HFF-Myc (cell line): Measurements from ENCODE around the gene SKIC3.

Source experiments
- DNase-seq: peaks from one replicate; pipeline ENCODE4 v3.0.0-alpha.2; 2011; ENCODE audit warnings: low read depth; ENCODE audit errors: extremely low read depth
- H3K4me3 ChIP-seq: replicated peaks from 2 replicates; pipeline ENCODE4 v1.5.1; 2011; ENCODE audit warnings: low read depth, mild to moderate bottlenecking, control low read depth, low read length
- TF ChIP-seq, protein P1 (sequence below): IDR thresholded peaks from 2 replicates; pipeline ENCODE4 v1.5.1; 2012; ENCODE audit warnings: mild to moderate bottlenecking, low read depth, low read length, control low read depth; ENCODE audit errors: missing control alignments

The SKIC3 gene

DNA sequence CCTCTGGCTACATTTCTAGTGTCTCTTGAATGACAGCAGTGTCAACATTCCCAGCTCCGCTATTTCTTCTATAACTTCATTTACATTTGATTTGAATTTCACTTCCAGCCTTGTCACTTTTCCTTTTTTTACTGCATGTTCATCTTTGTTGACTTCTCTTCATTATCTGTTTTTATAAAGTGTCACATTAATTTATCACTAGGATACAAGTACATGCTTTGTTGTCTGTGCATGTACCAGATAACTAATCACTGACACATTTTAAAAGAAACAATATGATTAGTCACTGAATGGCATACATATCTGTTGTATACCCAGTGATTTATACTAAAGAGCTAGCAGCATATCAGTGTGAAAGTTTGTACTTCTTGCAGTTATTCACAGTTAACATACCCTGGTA is 29.2 kb upstream of the SKIC3 start:
- no peak overlapping the region for H3K4me3 ChIP-seq
- TF ChIP-seq, protein P1, sequence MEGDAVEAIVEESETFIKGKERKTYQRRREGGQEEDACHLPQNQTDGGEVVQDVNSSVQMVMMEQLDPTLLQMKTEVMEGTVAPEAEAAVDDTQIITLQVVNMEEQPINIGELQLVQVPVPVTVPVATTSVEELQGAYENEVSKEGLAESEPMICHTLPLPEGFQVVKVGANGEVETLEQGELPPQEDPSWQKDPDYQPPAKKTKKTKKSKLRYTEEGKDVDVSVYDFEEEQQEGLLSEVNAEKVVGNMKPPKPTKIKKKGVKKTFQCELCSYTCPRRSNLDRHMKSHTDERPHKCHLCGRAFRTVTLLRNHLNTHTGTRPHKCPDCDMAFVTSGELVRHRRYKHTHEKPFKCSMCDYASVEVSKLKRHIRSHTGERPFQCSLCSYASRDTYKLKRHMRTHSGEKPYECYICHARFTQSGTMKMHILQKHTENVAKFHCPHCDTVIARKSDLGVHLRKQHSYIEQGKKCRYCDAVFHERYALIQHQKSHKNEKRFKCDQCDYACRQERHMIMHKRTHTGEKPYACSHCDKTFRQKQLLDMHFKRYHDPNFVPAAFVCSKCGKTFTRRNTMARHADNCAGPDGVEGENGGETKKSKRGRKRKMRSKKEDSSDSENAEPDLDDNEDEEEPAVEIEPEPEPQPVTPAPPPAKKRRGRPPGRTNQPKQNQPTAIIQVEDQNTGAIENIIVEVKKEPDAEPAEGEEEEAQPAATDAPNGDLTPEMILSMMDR: no peak
- no peak for DNase-seq

DNA sequence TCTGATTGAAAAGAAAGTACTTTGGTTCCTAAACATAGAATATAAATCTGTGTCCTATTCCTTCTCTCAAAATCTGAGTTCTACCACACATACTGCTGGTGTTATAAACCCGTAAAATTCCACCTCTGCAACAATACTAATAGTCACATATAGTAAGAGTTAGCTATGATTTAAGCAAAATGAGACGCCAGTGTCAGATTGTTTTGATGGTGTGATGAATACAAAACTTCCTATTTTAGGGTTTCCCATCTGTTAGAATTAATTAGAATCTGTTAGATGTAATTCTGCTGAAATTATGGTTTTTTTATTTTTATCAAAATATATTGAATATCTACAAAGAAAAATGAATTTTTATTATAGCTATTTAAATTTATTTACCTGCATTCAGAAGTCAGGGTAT is 26.8 kb upstream of the SKIC3 start:
- no peak overlapping the region for H3K4me3 ChIP-seq
- TF ChIP-seq, protein P1: no peak
- DNase-seq: no peak

DNA sequence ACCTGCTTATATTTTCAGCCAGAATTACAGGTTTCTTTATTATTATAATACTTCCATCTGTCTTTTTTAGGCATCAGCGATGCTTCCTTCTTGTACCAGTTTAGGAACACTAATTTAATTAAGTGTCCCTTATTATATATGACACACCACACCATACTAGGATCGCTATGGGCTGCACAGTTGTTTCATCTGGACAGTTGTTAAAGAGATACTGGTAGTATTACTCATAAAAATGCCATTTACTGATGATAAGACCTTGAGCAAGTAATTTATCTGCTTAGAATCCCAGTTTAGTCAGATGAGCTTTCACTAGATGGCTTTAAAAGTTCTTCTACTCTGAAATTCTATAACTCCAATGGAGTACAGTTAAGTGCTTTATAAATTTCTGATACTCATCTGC is 17.2 kb upstream of the SKIC3 start:
- TF ChIP-seq, protein P1: no peak
- no peak for DNase-seq
- H3K4me3 ChIP-seq: no peak overlapping the region

DNA sequence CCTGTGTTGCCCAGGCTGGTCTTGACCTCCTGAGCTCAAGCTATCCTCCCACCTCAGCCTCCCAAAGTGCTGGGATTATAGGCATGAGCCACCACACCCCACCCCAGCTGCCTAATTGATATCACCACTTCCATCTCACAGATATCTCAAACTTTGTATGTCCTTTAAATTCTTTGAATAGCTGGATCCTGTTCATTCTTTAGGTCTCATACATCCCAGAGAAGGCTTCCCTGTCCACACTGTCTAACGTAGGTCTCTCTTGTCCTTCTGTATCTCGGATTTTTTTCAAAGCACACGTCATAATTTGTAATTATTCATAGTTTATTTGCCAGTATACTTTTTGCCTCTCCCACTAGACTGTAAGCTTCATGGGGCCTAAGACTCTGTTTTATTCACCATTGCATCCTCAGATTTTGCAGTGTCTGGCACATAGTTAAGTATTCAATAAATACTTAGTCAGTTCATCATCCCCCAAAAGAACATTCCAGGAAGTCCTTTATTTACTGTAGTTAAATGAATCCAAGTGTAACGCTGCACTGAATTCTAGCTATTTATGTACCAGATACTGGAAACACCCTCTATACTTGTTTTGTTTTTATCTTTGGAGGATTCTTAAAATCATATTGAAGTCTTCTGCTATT is 10.6 kb upstream of the SKIC3 start:
- TF ChIP-seq, protein P1: no peak
- no peak overlapping the region for H3K4me3 ChIP-seq

DNA sequence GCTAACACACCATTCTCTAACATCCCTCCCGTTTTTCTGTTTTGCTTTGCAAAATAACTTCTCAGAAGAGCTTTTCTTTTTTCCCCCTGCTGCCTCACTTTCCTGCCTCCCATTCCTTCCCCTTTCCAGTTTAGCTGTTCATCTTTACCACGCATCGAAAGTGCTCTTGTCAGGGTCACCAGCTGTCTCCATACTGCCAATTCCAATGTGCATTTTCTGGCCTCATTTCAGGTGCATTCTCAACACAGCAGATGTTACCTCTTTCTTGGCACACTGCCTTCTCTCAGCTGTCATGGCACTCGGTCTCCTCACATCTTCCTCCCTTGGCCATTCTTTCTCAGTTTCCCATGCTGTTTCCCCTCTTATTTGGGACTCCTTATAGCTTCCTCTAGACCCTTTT is 9.7 kb upstream of the SKIC3 start:
- no peak overlapping the region for H3K4me3 ChIP-seq
- DNase-seq: no peak
- TF ChIP-seq, protein P1: no peak

More for the DNA sequence above, 10.6 kb upstream of the SKIC3 start:
- DNase-seq: no peak

DNA sequence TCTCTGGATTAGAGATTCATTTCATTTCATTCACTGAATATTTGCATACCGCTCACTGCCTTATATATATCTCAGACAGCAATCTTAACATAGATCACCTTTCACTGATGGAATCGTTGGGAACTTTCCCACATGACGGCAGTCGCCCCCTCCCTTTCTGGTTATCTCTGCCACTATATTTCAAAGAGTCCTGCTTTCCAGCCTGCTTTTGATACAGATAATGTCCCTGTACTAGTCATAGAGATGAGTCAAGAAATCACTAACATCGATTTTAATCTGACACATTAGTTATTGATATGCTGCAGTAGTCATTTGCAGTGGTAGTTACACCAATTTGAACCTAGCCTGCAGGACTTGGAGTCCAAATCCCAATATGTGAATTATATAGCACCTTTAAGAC is 8.6 kb upstream of the SKIC3 start:
- DNase-seq: no peak
- TF ChIP-seq, protein P1: no peak
- H3K4me3 ChIP-seq: no peak overlapping the region

DNA sequence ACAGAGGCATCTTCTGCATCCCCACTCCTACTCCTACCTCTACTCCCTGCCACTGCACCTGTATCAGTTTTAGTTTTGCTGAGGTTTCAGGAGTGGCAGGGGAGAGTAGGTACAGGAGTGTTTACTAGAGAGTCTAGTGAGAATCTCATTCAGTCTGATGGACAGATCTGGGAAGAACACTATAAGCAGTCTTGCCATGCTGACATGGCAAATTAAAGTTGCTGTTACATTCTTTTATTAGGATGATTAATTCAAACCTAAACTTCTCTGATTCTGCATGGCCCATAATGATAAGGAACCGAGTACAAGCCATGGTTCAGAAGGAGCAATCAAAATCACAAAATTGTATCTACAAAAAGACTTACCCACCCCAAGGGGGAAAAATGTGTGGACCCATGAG is 7.5 kb upstream of the SKIC3 start:
- DNase-seq: no peak
- TF ChIP-seq, protein P1: no peak
- no peak overlapping the region for H3K4me3 ChIP-seq
